ENCODE results near the gene MPPED1.

Gene MPPED1

DNA sequence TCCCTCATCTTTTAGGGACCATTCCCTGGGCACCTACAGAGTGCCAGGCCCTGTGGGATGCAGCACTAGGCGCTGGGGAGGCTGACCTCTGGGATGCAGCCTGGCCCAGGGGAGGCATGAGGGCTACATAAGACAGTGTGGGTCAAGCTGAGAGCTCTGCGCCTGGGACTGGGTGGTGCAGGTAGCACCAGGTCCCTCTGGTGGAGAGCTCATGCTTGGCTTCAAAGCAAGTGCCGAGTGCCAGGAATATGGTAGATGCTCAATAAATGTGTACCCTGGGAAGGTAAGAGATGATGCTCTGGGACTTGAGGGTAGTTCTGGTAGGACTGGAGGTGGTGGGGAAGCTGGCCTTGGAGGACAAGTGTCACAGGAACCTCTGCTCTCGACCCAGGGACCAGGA is 2.0 kb upstream of the MPPED1 start:
- H3K36me3 Mint-ChIP-seq, result no peaks in the 10 kb centered on the region
- CTCF ChIA-PET, result no interaction called here
- no peak overlapping the region for H3K4me3 Mint-ChIP-seq
- H3K27me3 Mint-ChIP-seq, result peaks cover 72% of the 10 kb centered on the region
- no peaks in the 10 kb centered on the region for H3K4me1 Mint-ChIP-seq
- DNase-seq, result no peak
- H3K27ac Mint-ChIP-seq, result no peak overlapping the region
- no peaks in the 10 kb centered on the region for H3K9me3 Mint-ChIP-seq

DNA sequence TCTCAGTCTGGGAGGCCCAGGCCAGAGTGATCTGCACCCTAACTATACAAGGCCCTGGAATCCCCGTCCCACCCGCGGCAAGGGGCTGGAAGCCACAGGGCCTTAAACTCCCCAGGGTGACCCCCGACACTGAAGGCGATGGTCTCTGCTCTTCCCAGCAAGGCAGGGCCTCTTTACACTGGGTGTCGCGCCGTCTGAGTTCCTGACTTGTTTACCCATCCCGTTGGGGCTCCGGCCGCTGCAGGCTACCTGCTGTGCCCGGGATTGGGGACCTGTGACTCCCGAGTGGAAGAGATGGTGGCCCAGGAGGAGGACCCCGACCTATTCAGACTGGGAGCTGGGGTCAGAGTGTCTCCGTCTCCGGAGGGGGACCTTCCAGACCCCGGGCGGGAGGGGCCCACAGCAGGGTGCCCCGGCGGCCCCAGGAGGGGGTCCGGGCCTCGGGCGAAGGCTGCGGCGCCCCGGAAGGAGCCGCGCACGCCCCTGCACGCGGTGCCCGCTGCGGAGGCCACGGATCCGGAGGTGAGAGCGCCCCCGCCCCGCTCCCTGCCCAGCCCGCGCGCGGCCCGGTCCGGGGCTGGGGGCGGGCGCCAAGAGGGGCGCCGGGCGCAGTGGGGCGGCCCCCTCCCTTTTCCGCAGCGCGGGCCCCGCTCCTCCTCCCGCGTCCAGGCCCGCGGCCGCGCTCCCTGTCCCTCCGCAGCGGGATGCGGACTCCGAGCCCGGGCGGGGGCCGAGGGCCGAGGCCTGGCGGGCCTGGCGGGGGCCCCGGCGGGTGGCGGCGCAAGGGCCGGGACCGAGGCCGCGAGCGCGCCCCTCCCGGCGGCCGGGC is 560 bp upstream of the MPPED1 start:
- Mint-ChIP-seq H3K9me3 (no peaks in the 10 kb centered on the region), H3K27ac (no peak overlapping the region), H3K27me3 (peaks cover 80% of the 10 kb centered on the region), H3K4me1 (no peaks in the 10 kb centered on the region), H3K36me3 (no peaks in the 10 kb centered on the region), H3K4me3 (no peak overlapping the region)
- DNase-seq, result no peak
- CTCF ChIA-PET, result no interaction called here

DNA sequence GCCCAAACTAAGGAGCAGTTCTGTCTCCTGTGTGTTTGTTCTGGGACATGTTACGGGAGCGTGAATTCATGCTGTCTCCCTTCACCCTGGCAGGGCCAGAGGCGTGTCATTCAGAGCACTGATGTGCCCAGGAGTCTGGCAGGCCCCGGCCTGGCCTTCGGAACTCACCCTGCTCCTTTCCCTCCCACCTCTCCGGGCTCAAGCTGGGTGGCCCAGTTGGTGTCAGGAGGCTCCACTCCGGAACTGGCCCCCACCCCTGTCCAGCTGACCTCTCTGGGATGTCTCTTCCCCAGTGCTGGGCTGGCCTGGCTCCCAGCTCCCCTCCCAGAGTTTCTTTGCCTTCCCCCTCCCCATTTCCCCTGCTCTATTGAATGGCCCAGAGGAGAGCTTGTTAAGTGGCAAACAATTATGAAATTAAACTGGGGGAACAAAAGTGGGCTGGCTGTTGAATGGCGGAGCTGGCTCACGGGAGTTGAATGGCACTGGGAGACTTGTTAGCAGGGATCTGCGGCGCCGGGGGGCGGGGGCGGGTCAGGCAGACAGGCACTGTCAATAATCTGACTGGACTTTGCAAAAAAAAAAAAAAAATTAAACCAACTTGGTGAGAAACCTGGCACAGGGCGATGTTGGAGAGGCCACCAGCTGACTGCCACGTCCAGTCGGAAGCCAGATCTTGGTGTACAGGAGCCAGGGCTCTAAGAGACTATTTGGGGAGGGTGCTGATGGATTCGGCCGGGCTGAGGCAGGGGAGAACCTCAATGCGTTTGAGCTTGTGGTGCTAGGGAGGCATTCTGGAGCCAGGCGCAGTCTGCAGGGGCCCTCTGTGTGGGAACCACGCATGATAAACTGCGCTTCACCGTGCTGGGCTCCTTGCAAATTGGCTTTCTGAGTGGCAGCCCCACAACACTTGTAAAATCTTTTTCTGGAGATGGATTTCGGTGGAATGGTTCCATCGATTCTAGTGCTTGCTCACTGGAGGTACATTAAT is 1.3 kb downstream of the MPPED1 start:
- DNase-seq, result no peak
- no peak overlapping the region for H3K27ac Mint-ChIP-seq
- CTCF ChIA-PET, result no interaction called here
- H3K4me3 Mint-ChIP-seq, result no peak overlapping the region
- H3K4me1 Mint-ChIP-seq, result no peaks in the 10 kb centered on the region
- no peaks in the 10 kb centered on the region for H3K36me3 Mint-ChIP-seq
- H3K9me3 Mint-ChIP-seq, result no peaks in the 10 kb centered on the region
- H3K27me3 Mint-ChIP-seq, result peaks cover 63% of the 10 kb centered on the region

DNA sequence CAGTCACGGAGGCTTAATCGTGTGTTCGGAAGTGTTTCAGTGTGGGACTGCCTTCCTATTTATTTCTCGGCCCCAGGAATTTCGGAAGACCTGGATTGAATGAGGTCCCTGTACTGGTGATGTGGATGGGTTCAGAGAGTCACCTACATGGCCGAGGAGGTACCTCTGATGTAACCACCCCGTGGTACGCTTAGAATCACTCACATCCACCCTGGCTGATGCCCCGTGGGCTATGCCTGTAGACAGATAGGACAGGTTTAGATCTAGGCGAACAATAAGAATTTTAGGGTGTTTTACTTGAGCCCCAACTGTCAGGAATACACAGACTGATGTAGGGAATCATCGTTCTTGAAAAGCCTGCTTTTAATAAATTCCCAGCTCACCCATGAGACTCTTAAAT is 2.0 kb downstream of the MPPED1 start:
- DNase-seq, result no peak
- H3K36me3 Mint-ChIP-seq, result no peaks in the 10 kb centered on the region
- H3K4me1 Mint-ChIP-seq, result no peaks in the 10 kb centered on the region
- H3K27me3 Mint-ChIP-seq, result peaks cover 60% of the 10 kb centered on the region
- no peak overlapping the region for H3K27ac Mint-ChIP-seq
- H3K9me3 Mint-ChIP-seq, result no peaks in the 10 kb centered on the region
- CTCF ChIA-PET, result no interaction called here
- no peak overlapping the region for H3K4me3 Mint-ChIP-seq

DNA sequence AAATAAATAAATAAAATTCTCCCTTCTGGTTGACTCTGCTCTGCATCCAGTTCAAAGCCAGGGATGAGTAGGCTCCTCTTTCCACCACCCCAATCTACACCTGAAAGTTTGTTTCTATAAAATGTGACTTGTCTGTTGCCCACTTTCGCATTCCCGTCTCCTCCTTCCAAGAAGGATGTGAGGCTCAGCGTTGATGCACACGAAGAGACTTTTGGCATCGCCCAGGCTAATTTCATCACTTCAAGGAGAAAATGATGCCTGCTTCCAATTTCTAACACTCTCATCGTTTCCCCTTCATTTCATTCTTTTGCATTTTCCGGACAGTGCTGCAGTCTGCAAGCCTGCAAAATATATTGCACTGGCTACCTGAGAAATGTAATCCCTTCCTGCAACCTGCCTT is 3.9 kb downstream of the MPPED1 start:
- Mint-ChIP-seq H3K27me3 (peaks cover 44% of the 10 kb centered on the region), H3K36me3 (no peaks in the 10 kb centered on the region), H3K27ac (no peak overlapping the region), H3K9me3 (no peaks in the 10 kb centered on the region), H3K4me3 (no peak overlapping the region), H3K4me1 (no peaks in the 10 kb centered on the region)
- no peak for DNase-seq
- CTCF ChIA-PET, result no interaction called here

DNA sequence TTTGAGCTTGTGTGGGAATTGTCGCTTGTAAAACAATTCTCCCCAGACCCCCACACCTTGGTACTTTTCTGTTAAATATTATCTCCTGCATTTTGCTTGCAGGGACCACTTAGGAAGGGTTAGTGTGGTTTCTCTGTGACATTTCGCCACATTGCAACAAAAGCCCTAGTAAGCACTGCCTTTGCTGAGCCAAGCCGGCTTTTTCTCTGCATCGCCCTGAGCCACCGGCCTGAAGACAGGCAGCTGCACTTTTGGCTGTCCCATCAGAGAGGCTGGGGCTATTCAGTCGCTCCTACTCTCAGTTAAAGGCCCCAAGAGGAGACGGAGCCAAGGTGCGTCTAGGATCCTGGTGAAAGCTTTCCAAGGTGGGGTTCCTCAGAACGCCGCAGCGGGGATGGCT is 5.7 kb downstream of the MPPED1 start:
- CTCF ChIA-PET, result no interaction called here
- peaks cover 33% of the 10 kb centered on the region for H3K27me3 Mint-ChIP-seq
- no peaks in the 10 kb centered on the region for H3K4me1 Mint-ChIP-seq
- no peak for DNase-seq
- no peaks in the 10 kb centered on the region for H3K36me3 Mint-ChIP-seq
- no peaks in the 10 kb centered on the region for H3K9me3 Mint-ChIP-seq
- no peak overlapping the region for H3K27ac Mint-ChIP-seq
- H3K4me3 Mint-ChIP-seq, result no peak overlapping the region

DNA sequence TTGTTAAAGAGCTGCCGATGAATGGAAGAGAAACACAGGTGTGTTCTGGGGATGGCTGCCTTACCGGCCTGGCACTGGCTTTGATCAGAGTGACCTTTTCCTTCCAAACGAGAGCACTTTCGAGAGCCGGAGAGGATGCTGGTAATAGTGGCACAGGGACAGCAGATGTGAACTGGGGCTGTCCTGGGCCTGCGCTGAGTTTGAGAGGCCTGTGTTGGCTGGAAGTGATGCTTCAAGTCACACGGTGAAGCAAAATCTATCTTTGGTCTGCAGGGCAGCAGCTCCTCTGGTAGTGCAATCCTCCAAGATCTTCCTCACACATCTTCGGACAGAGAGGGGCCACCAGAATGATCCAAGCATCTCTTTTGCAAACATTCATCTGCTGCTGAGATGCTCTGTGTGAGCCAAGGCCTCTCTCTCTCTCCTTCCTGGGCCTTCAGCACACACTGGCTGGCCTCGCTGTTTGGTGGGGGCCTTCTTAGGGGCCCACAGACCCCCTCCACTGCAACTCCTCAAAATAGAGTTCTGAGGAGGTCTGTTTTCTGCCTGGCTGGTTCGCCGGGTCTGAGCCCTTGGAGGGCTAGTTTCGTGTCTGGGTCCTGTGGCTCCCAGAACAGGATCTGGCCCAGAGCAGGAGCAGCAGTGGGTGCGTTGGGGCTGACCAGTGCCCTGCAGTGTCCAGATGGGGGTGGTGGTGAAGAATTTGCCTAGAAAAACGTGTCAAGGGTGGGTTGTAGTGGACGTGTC is 6.4 kb downstream of the MPPED1 start:
- Mint-ChIP-seq H3K36me3 (no peaks in the 10 kb centered on the region), H3K27me3 (peaks cover 26% of the 10 kb centered on the region)

DNA sequence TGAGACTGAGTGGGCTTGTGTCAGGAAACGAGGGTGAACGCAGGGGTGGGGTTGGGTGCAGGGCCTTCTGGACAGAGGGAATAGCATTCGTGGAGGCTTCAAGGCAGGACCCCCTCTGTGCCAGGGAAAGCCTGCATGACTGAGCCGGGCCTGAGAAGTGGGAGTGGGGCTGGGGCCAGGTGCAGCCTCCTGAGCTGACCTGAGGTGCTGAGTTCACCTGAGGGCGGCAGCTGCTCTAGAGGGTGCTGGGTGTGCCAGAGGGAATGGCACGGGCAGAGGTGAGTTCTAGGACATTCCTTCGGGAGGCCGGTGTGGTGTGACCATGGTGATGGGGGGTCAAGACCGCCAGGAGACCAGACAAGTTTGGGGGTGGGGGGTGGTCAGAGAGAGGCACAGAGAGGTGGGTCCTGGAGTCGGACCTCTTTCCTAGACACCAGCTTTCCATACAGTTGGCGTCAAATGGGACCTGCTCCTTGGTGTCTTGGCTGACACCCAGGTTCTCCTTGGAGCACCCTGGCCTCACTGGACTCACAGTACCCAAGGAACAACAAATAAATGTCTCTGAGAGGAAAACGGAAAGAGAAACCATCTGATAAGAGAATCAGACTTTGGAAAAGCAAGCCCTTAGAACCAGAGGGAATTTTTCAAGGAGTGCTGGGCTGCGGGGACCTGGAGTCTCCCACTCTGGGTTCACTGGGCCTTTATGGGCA is 7.7 kb downstream of the MPPED1 start:
- DNase-seq, result no peak
- CTCF ChIA-PET, result no interaction called here
- no peak overlapping the region for H3K4me3 Mint-ChIP-seq
- no peaks in the 10 kb centered on the region for H3K36me3 Mint-ChIP-seq
- no peaks in the 10 kb centered on the region for H3K4me1 Mint-ChIP-seq
- H3K9me3 Mint-ChIP-seq, result no peaks in the 10 kb centered on the region
- H3K27ac Mint-ChIP-seq, result no peak overlapping the region
- H3K27me3 Mint-ChIP-seq, result peaks cover 13% of the 10 kb centered on the region

More for the DNA sequence above, 6.4 kb downstream of the MPPED1 start:
- CTCF ChIA-PET, result no interaction called here
- Mint-ChIP-seq H3K4me3 (no peak overlapping the region), H3K27ac (no peak overlapping the region), H3K9me3 (no peaks in the 10 kb centered on the region), H3K4me1 (no peaks in the 10 kb centered on the region)
- no peak for DNase-seq

DNA sequence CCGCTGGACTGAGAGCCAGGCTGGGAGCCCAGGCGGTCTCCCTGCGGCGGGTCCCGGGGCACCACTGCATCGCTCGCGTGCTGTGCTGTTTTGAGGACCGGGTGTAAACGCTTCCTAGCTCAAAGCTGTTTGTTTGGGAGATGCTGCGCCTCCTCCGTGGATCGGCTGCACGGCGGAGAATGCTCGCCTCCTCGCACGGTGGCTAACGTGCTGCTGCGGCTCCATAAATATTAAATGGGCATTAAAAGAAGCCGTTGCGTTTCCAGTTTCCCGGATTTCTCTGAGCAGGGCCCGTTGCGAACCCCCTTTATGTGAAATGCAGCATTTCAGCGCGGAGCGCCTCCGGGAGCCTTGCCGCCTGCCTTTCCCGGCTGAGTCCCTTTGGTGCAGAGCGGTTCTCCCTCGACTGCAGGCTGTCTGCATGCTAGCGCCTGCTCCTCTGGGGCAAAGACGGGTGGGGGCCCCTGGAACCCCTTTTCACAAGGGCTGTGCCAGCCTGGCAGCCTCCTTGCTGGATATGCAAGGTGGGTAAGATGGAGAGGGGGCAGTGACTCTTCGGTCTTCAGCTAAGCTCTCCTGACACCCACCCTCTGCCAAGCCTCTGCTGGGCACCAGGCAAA is 9.3 kb downstream of the MPPED1 start:
- CTCF ChIA-PET, result no interaction called here
- no peak overlapping the region for H3K4me3 Mint-ChIP-seq
- H3K9me3 Mint-ChIP-seq, result no peaks in the 10 kb centered on the region
- H3K36me3 Mint-ChIP-seq, result no peaks in the 10 kb centered on the region
- no peak for DNase-seq
- no peaks in the 10 kb centered on the region for H3K27me3 Mint-ChIP-seq
- no peaks in the 10 kb centered on the region for H3K4me1 Mint-ChIP-seq
- no peak overlapping the region for H3K27ac Mint-ChIP-seq

DNA sequence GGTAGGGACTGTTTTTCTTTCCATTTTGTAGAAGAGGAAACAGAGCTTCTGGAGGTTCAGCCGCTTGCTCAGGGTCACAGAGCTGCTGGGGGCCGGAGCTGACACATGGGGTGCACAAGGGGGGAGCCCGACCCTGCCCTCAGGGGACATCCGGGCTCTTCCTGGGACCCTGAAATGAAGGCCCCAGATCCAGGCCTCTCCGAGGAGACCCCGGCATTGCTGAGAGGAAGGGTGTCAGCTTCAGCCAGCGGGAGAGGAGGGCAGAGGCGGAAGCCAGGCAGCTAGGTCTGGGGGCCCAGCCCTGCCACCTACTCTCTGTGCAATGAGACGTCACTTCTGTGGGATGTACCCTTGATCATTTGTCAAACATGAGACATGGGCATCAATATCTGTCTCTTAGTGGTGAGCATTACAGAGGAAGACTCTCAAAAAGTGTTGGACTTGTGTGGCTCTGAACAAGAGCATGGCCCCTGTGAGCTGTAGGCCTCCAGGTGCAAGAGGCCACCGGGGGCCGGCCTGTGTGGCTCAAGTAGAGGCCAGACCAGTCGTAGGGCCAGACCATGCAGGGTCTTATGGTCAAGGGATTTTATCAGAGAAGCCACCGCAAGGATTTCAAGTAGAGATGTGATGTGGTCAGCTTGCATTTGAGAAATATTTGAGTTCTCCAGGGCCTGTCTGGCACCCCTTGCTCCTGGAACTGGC is 10.3 kb downstream of the MPPED1 start:
- Mint-ChIP-seq H3K4me1 (no peaks in the 10 kb centered on the region), H3K4me3 (no peak overlapping the region), H3K9me3 (no peaks in the 10 kb centered on the region), H3K27me3 (no peaks in the 10 kb centered on the region), H3K27ac (no peak overlapping the region), H3K36me3 (no peaks in the 10 kb centered on the region)
- no peak for DNase-seq
- CTCF ChIA-PET, result no interaction called here

DNA sequence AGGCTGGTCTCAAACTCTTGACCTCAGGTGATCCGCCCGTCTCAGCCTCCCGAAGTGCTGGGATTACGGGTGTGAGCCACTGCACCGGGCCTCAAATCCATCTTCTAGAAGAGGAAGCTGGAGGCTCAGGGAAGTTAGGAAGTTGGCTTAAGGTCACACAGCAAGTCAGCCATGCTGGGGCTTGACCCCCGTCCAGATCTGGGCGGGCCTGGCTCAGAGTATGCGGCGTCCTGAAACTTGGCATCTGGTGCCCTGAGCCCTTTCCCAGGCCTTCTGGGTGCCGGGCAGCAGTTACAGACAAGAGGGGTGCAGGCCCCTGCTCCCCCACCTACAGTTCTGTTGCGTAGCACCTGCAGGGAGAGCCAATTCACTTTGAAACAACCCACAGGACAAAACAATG is 11.2 kb downstream of the MPPED1 start:
- H3K27me3 Mint-ChIP-seq, result no peaks in the 10 kb centered on the region
- no peaks in the 10 kb centered on the region for H3K9me3 Mint-ChIP-seq
- H3K4me1 Mint-ChIP-seq, result no peaks in the 10 kb centered on the region
- H3K36me3 Mint-ChIP-seq, result no peaks in the 10 kb centered on the region
- no peak for DNase-seq
- no peak overlapping the region for H3K27ac Mint-ChIP-seq
- no peak overlapping the region for H3K4me3 Mint-ChIP-seq
- CTCF ChIA-PET, result no interaction called here

DNA sequence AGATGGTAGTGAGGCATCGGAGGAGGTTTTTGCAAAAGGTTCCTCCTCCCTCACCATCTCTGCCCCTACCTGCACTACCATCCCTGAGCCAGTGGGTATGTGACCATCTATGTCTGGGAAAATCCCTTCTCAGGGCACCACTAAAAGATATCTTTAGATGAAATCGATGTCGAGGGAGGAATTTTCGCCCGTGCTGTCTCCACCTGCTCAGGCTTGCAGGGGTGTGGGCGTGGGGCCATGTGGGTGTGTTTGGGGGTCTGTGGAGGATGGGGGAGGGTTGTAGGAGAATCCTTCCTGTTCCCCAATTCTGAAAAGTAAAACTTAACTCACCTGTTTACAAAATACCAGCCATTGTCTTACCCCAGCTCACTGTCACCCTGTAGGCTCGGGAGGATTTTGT is 12.4 kb downstream of the MPPED1 start:
- H3K4me1 Mint-ChIP-seq, result no peaks in the 10 kb centered on the region
- CTCF ChIA-PET, result no interaction called here

More for the DNA sequence above, 12.4 kb downstream of the MPPED1 start:
- Mint-ChIP-seq H3K4me3 (no peak overlapping the region), H3K27me3 (peaks cover 3% of the 10 kb centered on the region), H3K9me3 (no peaks in the 10 kb centered on the region), H3K27ac (no peak overlapping the region), H3K36me3 (no peaks in the 10 kb centered on the region)
- no peak for DNase-seq
